ENCODE measurements around the gene NQO1. TPM values are rescaled to one million over a fixed set of nuclear protein-coding genes. Genes with fewer than 3 reads are reported as not detected.

Gene NQO1
- polyA plus RNA-seq, 1 experiment = 731 TPM

DNA sequence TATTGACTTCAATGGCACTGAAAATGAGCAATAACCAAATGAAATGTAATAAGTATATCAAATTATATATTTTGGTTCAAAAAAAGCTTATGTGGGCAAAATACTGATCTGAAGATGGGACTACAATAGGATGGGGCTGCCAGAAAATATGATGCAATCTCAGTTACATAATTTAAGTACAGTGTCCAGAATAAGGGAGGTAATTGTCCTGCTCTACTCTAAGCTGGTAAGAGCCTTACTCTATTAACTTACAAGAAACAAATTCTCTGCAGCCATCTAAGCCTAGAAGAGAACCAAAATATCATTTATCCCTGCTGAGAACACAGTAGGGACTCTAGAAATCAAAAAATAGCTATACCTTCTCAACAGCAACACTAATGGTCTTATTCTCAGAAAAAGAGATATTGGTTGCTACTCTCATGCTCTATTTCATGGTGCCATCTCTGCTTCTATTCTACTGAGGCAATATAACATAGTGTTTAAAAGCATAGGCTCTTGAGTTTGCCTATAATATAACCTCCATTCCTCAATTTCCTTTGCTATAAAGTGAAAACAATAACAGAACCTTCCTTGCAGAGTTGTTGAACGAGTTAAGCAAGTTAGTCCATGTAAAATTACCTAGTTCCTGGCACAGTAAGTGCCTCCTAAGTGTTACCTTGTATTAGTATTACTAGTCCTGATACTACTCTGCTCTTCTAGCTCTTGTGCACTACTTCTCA lies 19.9 kb downstream of the NQO1 start:
- ChIA-PET CTCF (interaction anchor here (1.0 to 1.8 kb wide), 3 partner anchors 20 to 311 kb away, joined by 3 to 6 read pairs (median 6); partner anchors contain the start of genes NOB1 and NQO1), POLR2A (no interaction called here)
- Histone ChIP-seq H3K36me3 (ENCODE audit: control insufficient read depth, insufficient read depth, low read length) (peaks cover 12% of the 10 kb centered on the region), H3K4me3 (ENCODE audit: low read depth, low read length) (no peak overlapping the region), H3K27me3 (ENCODE audit: control insufficient read depth, insufficient read depth, low read length) (no peaks in the 10 kb centered on the region)
- TF ChIP-seq, protein P1, sequence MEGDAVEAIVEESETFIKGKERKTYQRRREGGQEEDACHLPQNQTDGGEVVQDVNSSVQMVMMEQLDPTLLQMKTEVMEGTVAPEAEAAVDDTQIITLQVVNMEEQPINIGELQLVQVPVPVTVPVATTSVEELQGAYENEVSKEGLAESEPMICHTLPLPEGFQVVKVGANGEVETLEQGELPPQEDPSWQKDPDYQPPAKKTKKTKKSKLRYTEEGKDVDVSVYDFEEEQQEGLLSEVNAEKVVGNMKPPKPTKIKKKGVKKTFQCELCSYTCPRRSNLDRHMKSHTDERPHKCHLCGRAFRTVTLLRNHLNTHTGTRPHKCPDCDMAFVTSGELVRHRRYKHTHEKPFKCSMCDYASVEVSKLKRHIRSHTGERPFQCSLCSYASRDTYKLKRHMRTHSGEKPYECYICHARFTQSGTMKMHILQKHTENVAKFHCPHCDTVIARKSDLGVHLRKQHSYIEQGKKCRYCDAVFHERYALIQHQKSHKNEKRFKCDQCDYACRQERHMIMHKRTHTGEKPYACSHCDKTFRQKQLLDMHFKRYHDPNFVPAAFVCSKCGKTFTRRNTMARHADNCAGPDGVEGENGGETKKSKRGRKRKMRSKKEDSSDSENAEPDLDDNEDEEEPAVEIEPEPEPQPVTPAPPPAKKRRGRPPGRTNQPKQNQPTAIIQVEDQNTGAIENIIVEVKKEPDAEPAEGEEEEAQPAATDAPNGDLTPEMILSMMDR (IDR thresholded peaks at IDR 0.05; ENCODE audit: insufficient read depth, low read depth, low read length) = no peak
- peak; percentile 19 for DNase-seq (ENCODE audit: low read depth)

DNA sequence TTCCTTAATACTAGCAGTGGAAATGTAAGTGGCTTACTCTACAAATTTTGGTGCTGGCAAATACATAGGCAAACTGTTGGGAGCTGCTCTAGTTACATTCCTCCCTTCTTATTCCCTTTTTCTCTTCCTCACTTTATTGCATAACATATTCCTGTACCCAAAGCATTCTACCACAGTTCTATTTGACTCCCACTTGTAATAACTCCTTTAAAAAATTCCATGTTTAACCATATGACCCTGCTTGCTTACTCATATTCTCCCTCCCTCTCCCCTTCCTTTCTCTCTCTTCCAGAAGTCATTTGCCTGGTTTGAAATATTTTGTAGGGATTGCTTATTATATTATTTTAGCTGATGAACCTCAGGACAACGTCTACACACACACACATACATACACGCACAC lies 22.7 kb downstream of the NQO1 start:
- CTCF ChIA-PET = interaction anchor here (1.0 to 2.0 kb wide), 4 partner anchors 51 to 308 kb away, joined by 3 to 8 read pairs (median 6); partner anchors contain the start of gene NOB1

DNA sequence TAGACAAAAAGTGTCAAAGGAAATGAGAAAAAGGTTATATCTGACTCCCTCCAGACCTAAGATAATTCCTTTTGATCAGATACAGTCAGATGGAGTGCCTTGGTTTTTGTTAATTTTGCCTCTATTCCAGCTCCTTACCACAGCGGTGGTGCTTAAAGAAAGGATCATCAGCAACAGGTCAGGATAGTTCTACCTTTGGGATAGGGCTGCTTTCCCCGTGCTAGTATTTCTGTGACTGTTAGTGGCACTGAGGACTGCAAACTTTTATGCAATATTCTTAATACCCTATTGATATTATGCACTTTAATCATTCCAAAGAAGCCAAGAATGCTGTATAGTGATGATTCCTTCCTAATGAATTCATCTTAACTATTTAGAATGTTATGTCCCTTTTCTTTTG lies 24.5 kb downstream of the NQO1 start:
- peaks cover 3% of the 10 kb centered on the region; the same call in 1 of the 2 replicates for H3K36me3 ChIP-seq (ENCODE audit: control insufficient read depth, insufficient read depth, low read length)
- H3K27me3 ChIP-seq (ENCODE audit: control insufficient read depth, insufficient read depth, low read length) = no peaks in the 10 kb centered on the region
- CTCF ChIA-PET = interaction anchor here (1.0 kb wide), 1 partner anchor 310 kb away, joined by 3 read pairs; no protein-coding TSS in a partner anchor
- no peak overlapping the region for H3K4me3 ChIP-seq (ENCODE audit: low read depth, low read length)
- TF ChIP-seq, protein P1 (IDR thresholded peaks at IDR 0.05; ENCODE audit: insufficient read depth, low read depth, low read length) = no peak
- no peak for DNase-seq (ENCODE audit: low read depth)
- POLR2A ChIA-PET = no interaction called here

More for the DNA sequence above, 22.7 kb downstream of the NQO1 start:
- TF ChIP-seq, protein P1 (IDR thresholded peaks at IDR 0.05; ENCODE audit: insufficient read depth, low read depth, low read length) = no peak
- Histone ChIP-seq H3K36me3 (ENCODE audit: control insufficient read depth, insufficient read depth, low read length) (peaks cover 5% of the 10 kb centered on the region), H3K4me3 (ENCODE audit: low read depth, low read length) (no peak overlapping the region), H3K27me3 (ENCODE audit: control insufficient read depth, insufficient read depth, low read length) (no peaks in the 10 kb centered on the region)
- POLR2A ChIA-PET = no interaction called here
- DNase-seq (ENCODE audit: low read depth) = peak; percentile 22

DNA sequence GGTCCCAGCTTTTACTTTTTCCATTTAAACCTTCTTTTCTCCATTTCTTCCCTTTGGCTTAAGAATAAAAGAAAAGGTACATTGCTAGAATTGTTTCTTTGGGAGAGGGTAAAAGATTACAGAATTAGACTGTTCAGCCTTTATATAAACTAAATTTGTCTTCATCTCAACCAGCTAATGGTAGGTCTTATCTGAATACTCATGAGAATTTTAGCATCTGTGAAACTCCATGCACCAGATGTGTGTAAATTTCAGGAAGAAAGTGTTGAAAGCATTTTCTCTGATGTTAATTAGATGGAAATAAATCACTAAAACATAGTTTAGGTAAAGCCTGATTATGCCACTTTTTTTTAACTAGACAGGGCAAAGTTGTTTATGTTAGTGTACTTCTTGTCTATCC lies 24.9 kb downstream of the NQO1 start:
- Histone ChIP-seq H3K4me3 (ENCODE audit: low read depth, low read length) (no peak overlapping the region), H3K36me3 (ENCODE audit: control insufficient read depth, insufficient read depth, low read length) (peaks cover 3% of the 10 kb centered on the region; the same call in 1 of the 2 replicates), H3K27me3 (ENCODE audit: control insufficient read depth, insufficient read depth, low read length) (no peaks in the 10 kb centered on the region)
- DNase-seq (ENCODE audit: low read depth) = no peak
- POLR2A ChIA-PET = no interaction called here
- CTCF ChIA-PET = interaction anchor here (1.0 kb wide), 1 partner anchor 309 kb away, joined by 3 read pairs; no protein-coding TSS in a partner anchor
- TF ChIP-seq, protein P1 (IDR thresholded peaks at IDR 0.05; ENCODE audit: insufficient read depth, low read depth, low read length) = no peak

DNA sequence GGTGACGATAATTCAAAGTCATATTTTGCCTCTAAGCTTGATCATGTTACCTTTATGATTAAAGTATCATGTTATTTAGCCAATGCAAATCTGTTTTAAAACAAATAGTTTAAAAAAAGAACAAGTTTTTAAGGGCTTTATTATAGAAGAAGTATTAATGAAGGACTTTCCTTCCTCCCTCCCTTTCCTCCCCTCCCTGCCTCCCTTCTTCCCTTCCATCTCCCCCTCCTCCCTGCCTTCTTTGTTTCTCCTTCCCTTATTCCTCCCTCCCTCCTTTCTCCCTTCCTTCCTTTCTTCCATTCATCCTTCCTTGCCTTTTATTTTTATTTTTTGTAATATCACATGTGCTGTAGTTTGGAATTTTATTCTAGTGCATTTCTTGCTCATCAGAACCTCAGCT lies 26.4 kb downstream of the NQO1 start:
- DNase-seq (ENCODE audit: low read depth) = no peak
- no peaks in the 10 kb centered on the region for H3K27me3 ChIP-seq (ENCODE audit: control insufficient read depth, insufficient read depth, low read length)
- TF ChIP-seq, protein P1 (IDR thresholded peaks at IDR 0.05; ENCODE audit: insufficient read depth, low read depth, low read length) = no peak
- ChIA-PET CTCF (interaction anchor here (1.0 to 1.6 kb wide), 2 partner anchors 9 to 315 kb away, joined by 4 to 7 read pairs; no protein-coding TSS in a partner anchor), POLR2A (no interaction called here)
- H3K36me3 ChIP-seq (ENCODE audit: control insufficient read depth, insufficient read depth, low read length) = peaks cover 7% of the 10 kb centered on the region
- H3K4me3 ChIP-seq (ENCODE audit: low read depth, low read length) = no peak overlapping the region
